Peyer's patch (tissue), 4 donors: ENCODE measurements around the gene RGL3.

ENCODE experiments used
- POLR2A ChIP-seq, 2 donors: fragments of 450-650 bp; IDR thresholded peaks; one replicate each; pipeline ENCODE4 v1.5.1; 2017; ENCODE audit warnings: antibody characterized with exemption in 2 of 2, mild to moderate bottlenecking in 2 of 2, moderate library complexity in 2 of 2
- TF ChIP-seq, protein P1 (sequence below), 6 experiments: fragments of 450-650 bp in 4 of 6; fragments of 200-600 bp in 2 of 6; sonication (generic) in 1 of 6; IDR thresholded peaks; one replicate each; pipeline ENCODE4 v1.5.1; 2017 to 2019; ENCODE audit warnings: antibody characterized with exemption in 6 of 6, mild to moderate bottlenecking in 3 of 6, moderate library complexity in 1 of 6

DNA sequence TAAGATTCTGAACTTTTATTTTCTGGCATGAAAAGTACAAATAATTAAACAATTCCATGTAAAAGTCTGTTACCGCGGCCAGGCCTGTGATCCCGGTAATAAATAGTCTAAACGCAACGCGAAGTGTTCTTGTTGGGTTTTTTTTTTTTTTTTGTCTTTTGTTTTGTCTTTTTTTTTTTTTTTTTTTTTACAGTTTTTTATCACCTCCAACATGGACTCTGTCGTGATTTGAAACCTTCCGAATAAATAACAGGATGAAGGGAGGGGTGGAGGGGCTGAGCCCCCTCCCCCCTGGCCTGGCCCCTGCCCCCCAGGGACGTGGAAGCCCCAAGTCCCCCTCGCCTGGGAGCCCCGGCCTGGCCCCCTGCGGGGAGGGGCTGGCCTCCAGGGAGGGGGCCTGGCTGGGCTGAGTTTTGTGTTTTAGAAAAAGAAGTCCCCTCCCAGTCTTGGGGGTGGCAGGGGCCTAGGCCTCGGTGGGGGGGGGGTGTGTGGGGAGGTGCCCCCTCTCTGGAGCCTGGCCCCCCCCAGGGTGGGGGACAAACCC is 32.3 kb upstream of the RGL3 start:
- TF ChIP-seq, protein P1, sequence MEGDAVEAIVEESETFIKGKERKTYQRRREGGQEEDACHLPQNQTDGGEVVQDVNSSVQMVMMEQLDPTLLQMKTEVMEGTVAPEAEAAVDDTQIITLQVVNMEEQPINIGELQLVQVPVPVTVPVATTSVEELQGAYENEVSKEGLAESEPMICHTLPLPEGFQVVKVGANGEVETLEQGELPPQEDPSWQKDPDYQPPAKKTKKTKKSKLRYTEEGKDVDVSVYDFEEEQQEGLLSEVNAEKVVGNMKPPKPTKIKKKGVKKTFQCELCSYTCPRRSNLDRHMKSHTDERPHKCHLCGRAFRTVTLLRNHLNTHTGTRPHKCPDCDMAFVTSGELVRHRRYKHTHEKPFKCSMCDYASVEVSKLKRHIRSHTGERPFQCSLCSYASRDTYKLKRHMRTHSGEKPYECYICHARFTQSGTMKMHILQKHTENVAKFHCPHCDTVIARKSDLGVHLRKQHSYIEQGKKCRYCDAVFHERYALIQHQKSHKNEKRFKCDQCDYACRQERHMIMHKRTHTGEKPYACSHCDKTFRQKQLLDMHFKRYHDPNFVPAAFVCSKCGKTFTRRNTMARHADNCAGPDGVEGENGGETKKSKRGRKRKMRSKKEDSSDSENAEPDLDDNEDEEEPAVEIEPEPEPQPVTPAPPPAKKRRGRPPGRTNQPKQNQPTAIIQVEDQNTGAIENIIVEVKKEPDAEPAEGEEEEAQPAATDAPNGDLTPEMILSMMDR (IDR thresholded peaks at IDR 0.05) = no peak
- no peak for TF ChIP-seq POLR2A (IDR thresholded peaks at IDR 0.05)
